Right hindlimb (tissue), 1 donor: Measurements from ENCODE around the gene FNDC3B.

ENCODE experiments used
- DNase-seq: peaks from one replicate; pipeline ENCODE4 v3.0.0-alpha.2; 2018

Gene FNDC3B

DNA sequence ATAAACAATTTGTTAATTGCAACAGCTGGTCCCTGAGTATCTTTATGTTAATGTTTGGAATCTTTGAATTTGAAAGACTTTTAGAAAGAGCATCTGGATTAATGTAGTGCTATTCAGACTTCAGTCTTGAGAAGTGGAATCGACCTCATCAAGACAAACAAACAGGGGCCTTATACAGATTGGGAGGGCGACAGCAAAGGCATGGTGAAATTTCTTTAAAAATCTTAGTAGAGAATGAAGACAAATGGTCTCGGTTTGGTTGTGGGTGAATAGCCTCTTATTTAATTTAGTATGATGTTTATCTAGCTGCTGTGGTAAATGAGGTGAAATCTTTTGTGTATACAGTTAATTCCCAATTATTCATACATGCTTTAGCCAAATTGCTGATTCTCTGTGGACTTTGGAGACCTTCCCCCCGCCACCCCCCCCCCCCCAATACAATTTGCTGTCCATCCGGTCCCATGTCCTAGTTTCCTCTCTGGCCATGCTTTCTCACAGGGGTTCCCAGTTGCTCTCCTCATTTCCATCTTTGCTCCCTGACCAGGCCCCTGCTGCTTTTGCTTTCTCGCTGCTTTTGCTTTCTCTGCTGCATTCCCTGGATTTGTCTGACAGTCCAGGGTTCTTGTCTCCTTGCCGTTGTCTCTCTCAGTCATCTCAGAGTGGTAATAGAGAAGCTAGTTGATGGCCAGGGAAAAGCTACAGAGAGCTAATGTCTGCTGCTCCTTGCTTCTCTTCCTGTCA, 135.3 kb downstream of the FNDC3B start:
- no peak for DNase-seq

DNA sequence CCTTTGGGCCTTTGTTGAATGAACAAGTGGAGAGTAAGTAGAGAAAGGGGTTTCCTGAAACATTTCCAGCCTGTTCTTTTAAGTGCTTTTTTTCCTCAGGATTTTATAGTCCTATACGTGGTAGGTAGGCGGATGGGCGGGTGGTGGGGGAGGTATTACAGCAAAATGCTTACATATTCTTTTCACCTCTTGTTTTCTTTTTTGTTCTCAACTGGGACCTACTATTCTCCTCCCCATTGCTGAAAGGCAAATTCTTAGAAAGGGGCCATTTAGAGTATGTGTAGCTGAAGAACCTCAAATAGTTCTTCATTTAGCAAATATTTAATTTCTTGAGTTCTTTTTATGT, 135.8 kb downstream of the FNDC3B start:
- no peak for DNase-seq

- no peak for DNase-seq
These were observed 136.8 kb downstream of the FNDC3B start for GRCh38 chr3:172176061-172176770.

DNA sequence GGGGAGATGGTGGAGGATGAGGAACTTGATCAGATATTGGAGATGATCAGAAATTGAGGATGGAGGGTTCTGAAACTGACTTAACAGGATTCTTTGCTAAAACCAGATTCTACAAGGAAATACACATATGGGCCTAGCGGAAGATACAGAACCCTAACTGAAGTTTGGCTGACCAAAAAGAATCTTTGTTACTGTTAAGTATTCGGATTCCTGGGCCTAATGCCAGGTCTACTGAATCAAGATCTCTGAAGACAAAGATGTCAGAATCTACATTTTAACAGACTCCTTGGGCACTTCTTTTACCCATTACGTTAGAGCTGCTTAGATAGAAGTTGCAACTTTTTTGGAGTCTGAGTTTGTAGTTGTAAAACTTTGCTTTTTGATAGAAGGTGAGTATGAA, 137.7 kb downstream of the FNDC3B start:
- no peak for DNase-seq

DNA sequence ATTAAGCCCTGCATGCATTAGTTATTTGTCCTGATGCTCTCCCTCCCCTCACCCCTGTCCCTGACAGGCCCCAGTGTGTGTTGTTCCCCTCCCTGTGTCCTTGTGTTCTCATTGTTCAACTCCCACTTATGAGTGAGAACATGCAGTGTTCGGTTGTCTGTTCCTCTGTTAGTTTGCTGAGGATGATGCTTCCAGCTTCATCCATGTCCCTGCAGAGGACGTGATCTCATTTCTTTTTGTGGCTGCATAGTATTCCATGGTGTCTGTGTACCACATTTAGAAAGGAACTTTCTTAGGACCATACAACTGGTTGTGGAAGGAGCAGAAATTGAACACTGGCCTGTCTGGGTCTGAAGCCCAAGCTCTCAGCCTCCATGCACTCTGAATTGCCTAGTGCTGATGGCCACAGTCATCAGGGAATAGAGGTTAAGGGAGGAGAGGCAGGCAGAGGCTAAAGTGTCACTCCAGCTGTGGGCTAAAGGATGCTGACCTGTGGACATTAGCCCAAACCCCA, 138.5 kb downstream of the FNDC3B start:
- DNase-seq, result no peak

- DNase-seq, result no peak
These were observed 140.5 kb downstream of the FNDC3B start for GRCh38 chr3:172179680-172180399.

- DNase-seq, result no peak
These were observed 141.1 kb downstream of the FNDC3B start for GRCh38 chr3:172180473-172180872.

DNA sequence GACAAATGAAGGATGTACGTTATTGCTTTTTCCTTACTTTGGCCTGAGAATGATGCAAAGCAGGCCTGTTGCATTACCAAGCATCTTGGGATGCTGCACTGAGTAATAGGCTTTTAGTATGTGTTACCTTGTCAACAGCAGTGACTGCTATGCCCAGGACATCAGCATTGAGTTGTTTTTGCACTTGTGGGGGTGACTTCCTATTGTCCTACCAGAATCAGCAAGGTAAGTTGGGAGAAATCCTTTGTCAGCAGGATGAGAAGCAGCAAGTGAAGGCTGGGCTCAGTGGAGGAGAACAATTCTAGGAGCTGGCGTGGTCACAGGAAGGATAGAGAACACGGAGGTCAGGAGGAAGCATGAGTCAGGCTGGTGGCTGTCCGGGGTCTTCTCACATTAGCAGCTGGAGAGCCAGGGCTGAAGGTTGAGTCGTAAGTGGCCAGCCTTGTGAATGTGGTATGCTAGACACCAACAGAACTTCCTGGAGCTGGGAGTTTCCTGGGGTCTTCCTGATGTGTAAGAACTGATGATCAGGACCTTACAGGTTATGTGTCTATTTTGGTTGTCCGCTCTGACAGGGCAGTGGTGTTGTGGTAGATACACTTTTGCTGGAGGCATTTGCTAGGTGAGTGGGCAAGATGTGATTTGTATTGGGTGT, 142.7 kb downstream of the FNDC3B start:
- DNase-seq, result no peak

DNA sequence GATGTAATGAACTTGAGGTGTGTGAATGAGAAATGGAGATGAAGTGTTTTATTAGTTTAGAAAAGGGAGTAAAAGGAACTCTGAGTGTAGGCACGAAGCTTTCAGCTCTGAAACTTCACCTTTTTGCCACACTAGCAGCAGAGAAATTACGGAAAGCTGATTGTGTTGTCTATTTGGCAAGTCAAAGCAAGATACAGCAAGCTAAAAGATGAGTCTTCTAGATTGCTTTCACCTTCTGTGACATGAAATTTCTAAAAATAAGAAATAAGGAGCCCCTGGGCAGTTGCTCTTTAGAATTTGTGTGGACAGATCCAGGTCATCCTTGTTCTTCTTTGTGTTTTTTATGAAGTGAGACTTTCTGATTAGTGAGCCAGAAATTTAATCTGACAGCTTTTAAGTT, 143.4 kb downstream of the FNDC3B start:
- no peak for DNase-seq

DNA sequence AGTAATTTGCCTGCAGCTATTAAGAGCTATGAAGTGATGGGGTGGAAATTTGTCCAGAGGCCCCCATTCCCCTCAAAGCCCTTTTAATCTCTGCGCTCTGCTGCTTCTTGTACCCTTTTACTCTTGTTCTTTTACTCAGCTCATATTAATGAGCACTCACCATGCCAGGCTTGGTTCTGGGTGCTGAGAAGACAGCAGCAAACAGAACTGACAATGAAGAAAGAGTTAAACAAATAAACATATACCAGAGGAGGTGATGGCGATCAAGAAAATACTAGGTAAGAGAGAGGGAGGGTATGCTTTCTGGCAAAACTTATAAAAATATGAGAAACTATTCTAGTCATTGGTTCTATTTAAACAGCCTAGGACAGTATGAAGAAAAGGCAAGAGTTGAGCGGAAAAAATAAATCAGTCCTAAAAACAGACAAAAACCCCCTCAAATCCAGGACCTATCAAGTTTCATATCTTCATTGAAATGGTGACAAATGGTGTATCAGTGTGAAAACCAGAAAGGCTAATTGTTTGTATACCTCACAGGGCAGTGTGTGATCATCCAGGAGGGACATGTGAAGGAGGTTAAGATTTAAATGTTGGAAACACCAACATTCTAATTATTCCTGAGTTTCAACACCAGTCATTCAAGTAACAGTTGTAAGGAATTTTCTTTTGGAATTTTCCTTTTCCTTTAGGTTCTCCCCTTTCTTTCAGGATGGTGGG, 144.9 kb downstream of the FNDC3B start:
- no peak for DNase-seq

DNA sequence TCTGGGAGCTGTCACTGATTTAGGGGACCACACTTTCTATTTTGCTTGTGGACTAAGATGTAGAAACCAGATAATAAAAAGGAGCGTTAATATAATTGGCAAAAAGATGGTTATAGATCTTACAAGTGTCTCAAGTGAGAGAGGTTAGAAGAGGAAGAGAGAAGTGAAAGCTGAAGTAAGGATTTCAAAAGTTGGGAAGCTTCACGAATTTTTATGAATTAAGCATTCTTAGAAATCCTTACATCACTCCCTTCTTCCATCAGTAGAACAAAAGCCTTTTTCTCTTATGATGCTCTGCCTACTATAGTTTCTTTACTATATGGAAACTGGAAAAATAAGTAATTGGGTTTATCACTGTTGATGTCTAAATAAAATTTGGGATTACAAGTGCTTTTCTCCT, 146.5 kb downstream of the FNDC3B start:
- no peak for DNase-seq

GRCh38 chr3:172186607-172187006, 147.2 kb downstream of the FNDC3B start:
- DNase-seq, result no peak

- DNase-seq, result no peak
These were observed 148.1 kb downstream of the FNDC3B start for GRCh38 chr3:172187511-172187910.

DNA sequence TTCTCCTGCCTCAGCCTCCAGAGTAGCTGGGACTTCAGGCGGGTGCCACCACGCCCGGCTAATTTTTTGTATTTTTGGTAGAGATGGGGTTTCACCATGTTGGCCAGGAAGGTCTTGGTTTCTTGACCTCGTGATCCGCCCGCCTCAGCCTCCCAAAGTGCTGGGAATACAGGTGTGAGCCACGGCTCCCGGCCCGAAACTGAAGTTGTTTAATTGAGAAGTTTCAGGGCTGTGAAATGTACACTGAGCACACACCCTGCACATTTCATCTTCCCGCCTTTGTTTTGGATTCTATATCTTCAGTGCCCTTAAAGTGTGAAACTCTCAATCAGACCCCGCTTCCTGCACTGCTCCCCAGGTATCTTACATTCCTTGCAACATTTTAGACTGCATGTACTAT, 149.1 kb downstream of the FNDC3B start:
- DNase-seq, result no peak

GRCh38 chr3:172189213-172189612, 149.8 kb downstream of the FNDC3B start:
- no peak for DNase-seq

GRCh38 chr3:172189987-172190603, 150.7 kb downstream of the FNDC3B start:
- no peak for DNase-seq

- DNase-seq, result no peak
These were observed 151.6 kb downstream of the FNDC3B start for GRCh38 chr3:172190980-172191379.

DNA sequence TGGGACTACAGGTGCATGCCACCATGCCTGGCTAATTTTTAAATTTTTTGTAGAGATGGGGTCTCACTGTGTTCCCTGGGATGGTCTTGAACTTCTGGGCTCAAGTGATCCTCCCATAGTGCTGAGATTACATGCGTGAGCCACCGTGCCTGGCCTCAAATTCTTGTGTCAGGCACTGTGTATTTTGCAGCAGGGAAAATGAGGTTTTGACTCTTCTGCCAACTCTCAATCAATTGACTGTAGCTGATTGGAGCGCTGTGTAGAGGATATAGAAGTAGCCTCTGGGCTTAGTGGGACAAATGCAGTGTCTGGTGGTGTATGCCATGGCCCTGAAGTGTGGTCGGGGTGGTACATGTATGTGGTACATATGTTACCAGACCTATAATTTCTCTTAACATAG, 152.3 kb downstream of the FNDC3B start:
- no peak for DNase-seq

- DNase-seq, result no peak
These were observed 153.5 kb downstream of the FNDC3B start for GRCh38 chr3:172192830-172193415.

- no peak for DNase-seq
These were observed 154.1 kb downstream of the FNDC3B start for GRCh38 chr3:172193436-172193835.

DNA sequence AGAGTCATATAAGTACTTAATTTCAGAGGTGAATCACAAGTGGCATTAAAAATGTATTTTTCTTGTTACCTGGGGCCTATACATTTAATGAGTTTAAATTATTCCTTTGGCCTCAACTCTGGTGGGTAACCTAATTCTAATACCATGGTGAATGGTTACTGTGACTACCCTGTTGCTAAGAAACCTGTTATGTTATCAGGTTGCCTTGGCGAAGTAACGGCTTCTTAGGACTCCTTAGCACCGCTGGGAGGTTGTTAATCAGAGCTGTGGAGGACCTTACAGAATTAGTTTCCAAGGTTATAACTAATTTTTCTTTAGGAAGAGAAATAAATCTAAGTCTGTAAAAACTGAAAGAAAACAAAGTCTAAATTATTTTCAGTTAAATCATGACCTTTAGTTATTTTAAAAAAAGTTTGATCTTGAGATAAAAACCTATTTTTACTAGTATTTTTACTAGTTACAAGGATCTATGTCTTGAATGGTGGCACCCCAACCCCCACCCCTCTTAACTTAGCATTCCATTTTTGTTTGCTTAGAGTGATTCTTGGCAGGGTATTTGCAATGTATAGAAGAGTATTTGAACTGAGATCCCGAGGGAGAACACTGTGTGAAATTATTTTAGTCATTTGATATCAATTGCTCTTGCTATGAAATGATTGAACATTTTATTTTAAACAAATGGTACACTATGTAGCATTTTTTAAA, 155.5 kb downstream of the FNDC3B start:
- DNase-seq, result no peak
